Neural progenitor cell (in vitro differentiated cells): ENCODE results near the gene NLRP3.

ENCODE experiments used
- CTCF ChIP-seq: fragments of 200-600 bp; sonication (generic); IDR thresholded peaks from 2 replicates; pipeline ENCODE4 v1.5.1; 2017; ENCODE audit warnings: antibody characterized with exemption, mild to moderate bottlenecking
- EZH2 ChIP-seq: fragments of 200-600 bp; sonication (generic); IDR thresholded peaks from 2 replicates; pipeline ENCODE4 v1.6.1; 2017; ENCODE audit warnings: antibody characterized with exemption, mild to moderate bottlenecking, moderate library complexity
- EZH2phosphoT487 ChIP-seq: fragments of 200-600 bp; sonication (generic); IDR thresholded peaks from 2 replicates; pipeline ENCODE4 v1.6.1; 2017; ENCODE audit warnings: antibody characterized with exemption

- TF ChIP-seq CTCF, result no peak
- TF ChIP-seq EZH2, result no peak
- TF ChIP-seq EZH2phosphoT487, result no peak
Observed at GRCh38 chr1:247437551-247438505, 21.9 kb downstream of the NLRP3 start.
